Prostate gland (tissue), 2 donors: Measurements from ENCODE around the gene GLP2R. TPM values are rescaled to one million over a fixed set of nuclear protein-coding genes. Genes with fewer than 3 reads are reported as not detected.

Source experiments
- DNase-seq: peaks from one replicate; pipeline ENCODE4 v3.0.0-alpha.2; 2019; ENCODE audit warnings: low spot score
- H3K27ac ChIP-seq, 2 donors: fragments of 200-600 bp; sonication (generic); 2 replicates each; pipeline ENCODE4 v1.5.1; 2017 to 2019
- H3K27me3 ChIP-seq: fragments of 200-600 bp; sonication (generic); replicated peaks from 2 replicates; pipeline ENCODE4 v1.5.1; 2019; ENCODE audit not compliant: insufficient read depth
- H3K36me3 ChIP-seq, 2 donors: fragments of 200-600 bp; sonication (generic); 1 replicate in 1 of 2; 2 replicates in 1 of 2; pipeline versions ENCODE4 v1.5.1 to v1.8.1; 2017 to 2019
- H3K4me1 ChIP-seq: fragments of 200-600 bp; sonication (generic); replicated peaks from 2 replicates; pipeline ENCODE4 v1.5.1; 2019
- H3K4me3 ChIP-seq, 2 donors: fragments of 200-600 bp; sonication (generic); 2 replicates each; pipeline ENCODE4 v1.5.1; 2017 to 2019
- H3K9me3 ChIP-seq: fragments of 200-600 bp; sonication (generic); 2 replicates; pipeline ENCODE4 v1.5.1; 2017
- POLR2A ChIP-seq: fragments of 450-650 bp; IDR thresholded peaks from one replicate; pipeline ENCODE4 v1.6.1; 2016; ENCODE audit warnings: antibody characterized with exemption, mild to moderate bottlenecking
- POLR2AphosphoS5 ChIP-seq: sonication (generic); formaldehyde crosslinking; IDR thresholded peaks from one replicate; pipeline ENCODE4 v1.6.1; 2017; ENCODE audit warnings: antibody characterized with exemption
- WGBS: methylation state at CpG from one replicate; pipeline ENCODE4 v1.1.5; 2018; 5-methylcytosine and 5-hydroxymethylcytosine counted together
- intact Hi-C: fragments of 100-400 bp; cut with DNase I; formaldehyde crosslinking; loops from one replicate; pipeline ENCODE4 v1.14.2; 2022
- total RNA-seq, 2 donors: library from RNA; depleted of rRNA; stranded (reverse); fragments of >200 nt; gene quantifications; one replicate each; pipeline ENCODE4 v1.1.0, GENCODE V29; 2016
- TF ChIP-seq, protein P1 (sequence below), 4 experiments: fragments of 200-600 bp in 2 of 4; fragments of 450-650 bp in 2 of 4; sonication (generic) in 2 of 4; IDR thresholded peaks; 1 replicate in 3 of 4; 2 replicates in 1 of 4; pipeline ENCODE4 v1.5.1; 2016 to 2019; ENCODE audit warnings: antibody characterized with exemption in 4 of 4, mild to moderate bottlenecking in 2 of 4, moderate library complexity in 2 of 4

Gene GLP2R
- total RNA-seq, 2 donors from 2014 or later: 0.34 to 1.5 TPM

- Histone ChIP-seq H3K4me3 (no peak overlapping the region), H3K36me3 (no peaks in the 10 kb centered on the region), H3K4me1 (no peaks in the 10 kb centered on the region), H3K27ac (no peak overlapping the region), H3K27me3 (no peaks in the 10 kb centered on the region), H3K9me3 (no peaks in the 10 kb centered on the region)
- TF ChIP-seq POLR2AphosphoS5: no peak
- no peak for TF ChIP-seq POLR2A
- TF ChIP-seq, protein P1, sequence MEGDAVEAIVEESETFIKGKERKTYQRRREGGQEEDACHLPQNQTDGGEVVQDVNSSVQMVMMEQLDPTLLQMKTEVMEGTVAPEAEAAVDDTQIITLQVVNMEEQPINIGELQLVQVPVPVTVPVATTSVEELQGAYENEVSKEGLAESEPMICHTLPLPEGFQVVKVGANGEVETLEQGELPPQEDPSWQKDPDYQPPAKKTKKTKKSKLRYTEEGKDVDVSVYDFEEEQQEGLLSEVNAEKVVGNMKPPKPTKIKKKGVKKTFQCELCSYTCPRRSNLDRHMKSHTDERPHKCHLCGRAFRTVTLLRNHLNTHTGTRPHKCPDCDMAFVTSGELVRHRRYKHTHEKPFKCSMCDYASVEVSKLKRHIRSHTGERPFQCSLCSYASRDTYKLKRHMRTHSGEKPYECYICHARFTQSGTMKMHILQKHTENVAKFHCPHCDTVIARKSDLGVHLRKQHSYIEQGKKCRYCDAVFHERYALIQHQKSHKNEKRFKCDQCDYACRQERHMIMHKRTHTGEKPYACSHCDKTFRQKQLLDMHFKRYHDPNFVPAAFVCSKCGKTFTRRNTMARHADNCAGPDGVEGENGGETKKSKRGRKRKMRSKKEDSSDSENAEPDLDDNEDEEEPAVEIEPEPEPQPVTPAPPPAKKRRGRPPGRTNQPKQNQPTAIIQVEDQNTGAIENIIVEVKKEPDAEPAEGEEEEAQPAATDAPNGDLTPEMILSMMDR (IDR thresholded peaks at IDR 0.05): no peak
- 75% methylated on average over 15 of the region's 15 CpGs for WGBS
- no peak for DNase-seq
- intact Hi-C loops: no loop called here
Measured at GRCh38 chr17:9792181-9792840, 33.4 kb upstream of the GLP2R start.

GRCh38 chr17:9798008-9798407 lies 27.7 kb upstream of the GLP2R start:
- no peaks in the 10 kb centered on the region for H3K9me3 ChIP-seq
- no peak overlapping the region for H3K4me3 ChIP-seq
- H3K36me3 ChIP-seq: no peaks in the 10 kb centered on the region
- TF ChIP-seq POLR2A: no peak
- 62% methylated on average over 3 of the region's 3 CpGs for WGBS
- no peak for DNase-seq
- H3K27me3 ChIP-seq: no peaks in the 10 kb centered on the region
- no peak overlapping the region for H3K27ac ChIP-seq
- intact Hi-C loops: no loop called here
- H3K4me1 ChIP-seq: no peaks in the 10 kb centered on the region

GRCh38 chr17:9798724-9799123 lies 27.0 kb upstream of the GLP2R start:
- H3K9me3 ChIP-seq: no peaks in the 10 kb centered on the region
- 84% methylated on average over 7 of the region's 7 CpGs for WGBS
- DNase-seq: no peak
- H3K36me3 ChIP-seq: no peaks in the 10 kb centered on the region
- H3K4me3 ChIP-seq: no peak overlapping the region
- H3K27ac ChIP-seq: no peak overlapping the region
- no peaks in the 10 kb centered on the region for H3K4me1 ChIP-seq
- intact Hi-C loops: no loop called here
- no peaks in the 10 kb centered on the region for H3K27me3 ChIP-seq
- TF ChIP-seq POLR2AphosphoS5 (no peak), POLR2A (no peak)
- TF ChIP-seq, protein P1 (IDR thresholded peaks at IDR 0.05): no peak

DNA sequence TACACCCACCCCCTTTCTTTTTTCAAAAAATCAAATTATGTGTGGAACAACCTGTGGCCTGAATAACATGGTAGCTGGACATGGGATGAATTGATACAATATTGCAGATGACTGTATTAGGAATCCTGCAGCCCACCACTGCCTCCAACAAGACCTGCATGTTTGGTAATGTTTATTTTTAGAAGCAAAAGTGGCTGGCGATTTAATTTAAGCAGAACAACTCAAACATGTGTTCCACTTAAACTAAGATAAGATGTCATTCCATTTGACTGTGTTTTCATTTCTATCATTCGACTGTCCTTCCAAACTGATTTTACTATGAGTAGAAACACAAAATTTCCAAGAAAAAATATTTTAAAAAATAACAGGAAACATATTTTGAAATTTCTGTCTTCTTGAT lies 24.2 kb upstream of the GLP2R start:
- Histone ChIP-seq H3K27ac (no peak overlapping the region), H3K36me3 (no peaks in the 10 kb centered on the region), H3K4me3 (no peak overlapping the region), H3K27me3 (no peaks in the 10 kb centered on the region), H3K4me1 (no peaks in the 10 kb centered on the region), H3K9me3 (no peaks in the 10 kb centered on the region)
- 51% methylated on average over 2 of the region's 2 CpGs for WGBS
- TF ChIP-seq POLR2AphosphoS5: no peak
- DNase-seq: no peak
- intact Hi-C loops: no loop called here

DNA sequence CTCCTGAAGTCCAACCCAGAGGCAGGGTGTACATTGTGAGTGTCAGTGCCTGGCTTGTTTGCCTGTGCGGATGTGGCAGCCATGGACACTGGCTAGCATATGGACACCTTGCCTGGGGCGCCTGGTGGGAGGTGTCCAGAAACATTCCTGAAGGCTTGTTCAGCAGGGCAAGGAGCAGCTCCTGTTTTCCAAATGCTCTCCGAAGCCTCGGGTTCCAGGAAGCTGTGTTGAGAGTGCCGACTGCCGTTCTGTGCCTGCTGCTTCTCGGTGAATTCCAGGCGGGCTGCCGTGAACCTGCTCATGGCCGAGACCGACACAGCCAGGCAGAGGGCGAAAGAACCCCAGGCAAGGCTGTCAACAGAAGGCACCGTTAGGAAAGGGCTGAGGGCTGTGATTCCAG lies 23.4 kb upstream of the GLP2R start:
- WGBS: 73% methylated on average over 13 of the region's 13 CpGs
- no peak for DNase-seq
- no peaks in the 10 kb centered on the region for H3K36me3 ChIP-seq
- H3K9me3 ChIP-seq: no peaks in the 10 kb centered on the region
- no peaks in the 10 kb centered on the region for H3K27me3 ChIP-seq
- intact Hi-C loops: no loop called here
- H3K4me3 ChIP-seq: no peak overlapping the region
- no peaks in the 10 kb centered on the region for H3K4me1 ChIP-seq
- no peak overlapping the region for H3K27ac ChIP-seq
- TF ChIP-seq, protein P1 (IDR thresholded peaks at IDR 0.05): no peak
- TF ChIP-seq POLR2A (no peak), POLR2AphosphoS5 (no peak)

GRCh38 chr17:9802697-9803096 lies 23.0 kb upstream of the GLP2R start:
- Histone ChIP-seq H3K4me3 (no peak overlapping the region), H3K27ac (no peak overlapping the region), H3K9me3 (no peaks in the 10 kb centered on the region), H3K4me1 (no peaks in the 10 kb centered on the region), H3K27me3 (no peaks in the 10 kb centered on the region), H3K36me3 (no peaks in the 10 kb centered on the region)
- DNase-seq: no peak
- intact Hi-C loops: no loop called here
- WGBS: 69% methylated on average over 4 of the region's 4 CpGs
- TF ChIP-seq POLR2AphosphoS5 (no peak), POLR2A (no peak)
- TF ChIP-seq, protein P1 (IDR thresholded peaks at IDR 0.05): no peak
